MV-4-11 (cell line): ENCODE measurements around the gene ALPL.

Experiments
- DNase-seq: peaks from one replicate; lab custom pipeline; 2025; lab: John Stamatoyannopoulos, UW

The ALPL gene

GRCh38 chr1:21576031-21576797, 67.0 kb downstream of the ALPL start:
- no peak for DNase-seq

- DNase-seq = no peak
Measured at GRCh38 chr1:21576798-21577187, 67.6 kb downstream of the ALPL start.

GRCh38 chr1:21577324-21577723, 68.1 kb downstream of the ALPL start:
- no peak for DNase-seq

- no peak for DNase-seq
Measured at GRCh38 chr1:21577933-21578332, 68.7 kb downstream of the ALPL start.

- DNase-seq = no peak
Measured at GRCh38 chr1:21579791-21580190, 70.6 kb downstream of the ALPL start.

- no peak for DNase-seq
Measured at GRCh38 chr1:21584096-21584495, 74.9 kb downstream of the ALPL start.

- no peak for DNase-seq
Measured at GRCh38 chr1:21585037-21585436, 75.8 kb downstream of the ALPL start.

GRCh38 chr1:21586222-21586621, 77.0 kb downstream of the ALPL start:
- DNase-seq = no peak

- DNase-seq = peak; percentile 45
Measured at GRCh38 chr1:21586846-21587601, 77.8 kb downstream of the ALPL start.

GRCh38 chr1:21587602-21587953, 78.4 kb downstream of the ALPL start:
- DNase-seq = no peak

- no peak for DNase-seq
Measured at GRCh38 chr1:21589618-21590017, 80.4 kb downstream of the ALPL start.

GRCh38 chr1:21590126-21590880, 81.1 kb downstream of the ALPL start:
- DNase-seq = no peak

GRCh38 chr1:21590934-21591333, 81.7 kb downstream of the ALPL start:
- DNase-seq = no peak

GRCh38 chr1:21592086-21592865, 83.1 kb downstream of the ALPL start:
- DNase-seq = no peak

- no peak for DNase-seq
Measured at GRCh38 chr1:21593231-21593630, 84.0 kb downstream of the ALPL start.

GRCh38 chr1:21594501-21594900, 85.3 kb downstream of the ALPL start:
- DNase-seq = no peak

- DNase-seq = peak; percentile 51
Measured at GRCh38 chr1:21594935-21595897, 86.0 kb downstream of the ALPL start.

GRCh38 chr1:21596174-21596573, 87.0 kb downstream of the ALPL start:
- DNase-seq = no peak

- no peak for DNase-seq
Measured at GRCh38 chr1:21596628-21597027, 87.4 kb downstream of the ALPL start.

GRCh38 chr1:21597753-21598152, 88.5 kb downstream of the ALPL start:
- no peak for DNase-seq

GRCh38 chr1:21598417-21598816, 89.2 kb downstream of the ALPL start:
- no peak for DNase-seq
